Activated CD8-positive, alpha-beta memory T cell treated with anti-CD3 and anti-CD28 coated beads, Interleukin-2, amount 50 U/mL, for 4 hours (primary cell): ENCODE data around the gene PTPN18.
A peak's percentile ranks its signal among the peaks of the same experiment; 100 is the strongest.

Experiments
- DNase-seq: peaks from one replicate; pipeline ENCODE4 v3.0.0-alpha.2; 2020

The PTPN18 gene

DNA sequence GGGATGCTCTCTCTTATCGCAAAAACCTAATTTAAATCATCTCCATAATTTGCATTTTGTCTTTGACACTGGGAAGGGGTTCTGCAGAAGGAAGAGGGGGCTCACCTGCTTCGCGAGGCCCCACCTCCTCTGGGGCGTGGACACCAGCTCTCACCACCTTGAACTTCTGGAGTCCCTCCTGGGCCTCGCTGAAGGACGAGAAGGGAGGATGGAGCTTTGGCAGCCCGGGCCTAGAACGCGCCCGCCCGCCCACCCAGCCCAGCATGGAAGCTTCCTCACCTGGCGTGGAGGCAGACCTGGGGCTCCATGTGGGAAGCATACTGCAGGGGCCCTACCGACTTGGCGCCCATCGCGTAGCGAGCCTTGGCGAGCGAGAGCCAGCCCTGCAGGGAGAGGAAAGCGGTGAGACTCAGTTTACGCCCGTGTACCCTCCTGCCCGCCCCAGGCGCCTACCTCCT is 14.3 kb upstream of the PTPN18 start:
- no peak for DNase-seq

DNA sequence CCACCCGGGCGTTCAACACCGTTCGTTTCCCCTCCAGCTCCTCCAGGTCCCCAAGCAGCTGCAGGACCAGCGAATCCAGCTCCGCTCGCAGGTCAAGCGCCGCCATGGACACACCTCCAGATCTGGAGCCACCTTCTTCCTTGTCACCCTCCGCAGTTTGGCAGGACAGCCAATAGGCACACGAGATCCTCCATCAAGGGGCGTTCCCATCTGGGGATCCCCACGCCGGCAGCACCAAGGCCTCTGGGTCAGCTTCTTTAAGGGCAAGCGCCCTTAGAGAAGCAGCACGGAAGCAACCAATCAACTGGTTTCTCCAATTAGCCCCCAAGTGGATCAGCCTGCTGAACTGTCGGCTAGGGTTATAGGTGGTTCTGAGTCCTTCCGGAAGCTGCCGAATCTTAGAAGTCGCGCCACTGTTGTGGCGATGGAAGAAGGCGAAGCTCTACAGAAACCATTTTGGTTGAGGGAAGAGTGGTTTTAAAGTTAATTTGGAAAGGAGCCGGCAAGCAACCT is 13.8 kb upstream of the PTPN18 start:
- DNase-seq = peak; percentile 78

GRCh38 chr2:130342533-130343275 is 13.2 kb upstream of the PTPN18 start, which contains the start of gene IMP4:
IMP4 (plus strand) TSS chr2:130342897; CDS start chr2:130342933, 36 bp downstream.
- peak; percentile 92 for DNase-seq

DNA sequence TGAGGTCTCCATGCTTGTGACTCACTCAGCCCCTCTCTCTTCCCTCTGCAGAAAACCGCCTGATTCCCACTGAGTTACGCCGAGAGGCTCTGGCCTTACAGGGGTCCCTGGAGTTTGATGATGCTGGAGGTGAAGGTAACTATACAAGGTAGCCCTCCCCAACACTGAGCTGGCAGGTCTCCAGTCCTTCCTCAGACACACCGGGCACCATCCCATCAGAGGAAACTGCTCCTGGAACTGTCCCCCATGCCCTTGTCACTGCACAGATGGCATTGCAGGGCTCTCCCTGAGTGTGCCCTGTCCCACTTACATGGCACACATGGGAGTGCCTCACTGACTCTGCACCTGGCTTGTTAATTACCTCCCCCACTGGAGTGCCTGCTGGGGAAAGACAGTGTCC is 11.3 kb upstream of the PTPN18 start:
- no peak for DNase-seq

- DNase-seq = no peak
These were observed 10.8 kb upstream of the PTPN18 start for GRCh38 chr2:130345091-130345490.

DNA sequence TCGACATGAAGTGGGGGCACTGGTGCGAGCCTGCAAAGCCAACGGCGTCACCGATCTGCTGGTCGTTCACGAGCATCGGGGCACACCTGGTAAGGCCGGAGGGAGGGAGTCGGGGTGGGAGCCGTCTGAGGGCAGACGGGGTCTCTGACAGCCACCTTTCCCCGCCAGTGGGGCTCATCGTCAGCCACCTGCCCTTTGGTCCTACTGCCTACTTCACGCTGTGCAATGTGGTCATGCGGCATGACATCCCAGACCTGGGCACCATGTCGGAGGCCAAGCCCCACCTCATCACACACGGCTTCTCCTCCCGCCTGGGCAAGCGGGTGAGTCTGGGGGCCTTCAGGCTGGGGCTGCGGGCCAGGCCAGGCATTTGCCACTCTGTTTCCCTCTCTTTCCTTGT is 10.2 kb upstream of the PTPN18 start:
- DNase-seq = no peak

GRCh38 chr2:130346041-130346740 is 9.7 kb upstream of the PTPN18 start:
- DNase-seq = no peak

DNA sequence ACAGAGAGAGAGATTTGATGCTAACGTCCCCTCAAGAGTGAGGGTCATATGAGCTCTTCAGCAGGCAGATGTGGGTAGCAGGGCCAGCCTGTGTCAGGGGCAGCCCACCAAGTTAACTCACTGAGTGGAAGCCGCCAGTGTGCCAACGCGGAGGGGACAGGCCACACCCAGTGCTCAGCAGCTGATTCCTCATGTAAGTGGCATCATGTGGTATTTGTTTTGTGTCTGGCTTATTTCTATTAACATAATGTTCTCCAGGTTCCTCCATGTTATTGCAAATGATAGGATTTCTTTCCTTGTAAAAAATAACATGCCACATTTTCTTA is 9.2 kb upstream of the PTPN18 start:
- DNase-seq = no peak

- no peak for DNase-seq
These were observed 8.5 kb upstream of the PTPN18 start for GRCh38 chr2:130347220-130347925.

DNA sequence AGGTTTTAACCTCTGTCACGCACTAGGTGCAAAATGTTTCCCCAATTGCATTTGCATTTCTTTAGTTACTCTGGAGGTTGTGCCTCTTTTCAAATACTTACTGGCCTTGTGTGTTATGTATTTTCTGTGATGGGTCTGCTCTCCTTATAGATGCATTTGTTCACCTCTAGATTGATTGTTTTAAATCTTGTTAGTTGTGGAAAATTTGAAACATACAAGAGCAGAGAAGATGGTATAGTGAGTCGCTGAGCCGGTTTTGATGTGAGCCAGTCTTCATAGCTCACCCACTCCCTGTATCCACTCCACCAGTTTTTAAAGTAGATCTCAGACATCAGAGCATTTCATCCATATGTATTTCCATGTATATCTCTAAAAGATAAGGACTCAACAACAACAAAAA is 6.7 kb upstream of the PTPN18 start:
- DNase-seq = no peak

GRCh38 chr2:130351711-130352110 is 4.1 kb upstream of the PTPN18 start:
- no peak for DNase-seq

GRCh38 chr2:130352237-130352636 is 3.6 kb upstream of the PTPN18 start:
- DNase-seq = no peak

DNA sequence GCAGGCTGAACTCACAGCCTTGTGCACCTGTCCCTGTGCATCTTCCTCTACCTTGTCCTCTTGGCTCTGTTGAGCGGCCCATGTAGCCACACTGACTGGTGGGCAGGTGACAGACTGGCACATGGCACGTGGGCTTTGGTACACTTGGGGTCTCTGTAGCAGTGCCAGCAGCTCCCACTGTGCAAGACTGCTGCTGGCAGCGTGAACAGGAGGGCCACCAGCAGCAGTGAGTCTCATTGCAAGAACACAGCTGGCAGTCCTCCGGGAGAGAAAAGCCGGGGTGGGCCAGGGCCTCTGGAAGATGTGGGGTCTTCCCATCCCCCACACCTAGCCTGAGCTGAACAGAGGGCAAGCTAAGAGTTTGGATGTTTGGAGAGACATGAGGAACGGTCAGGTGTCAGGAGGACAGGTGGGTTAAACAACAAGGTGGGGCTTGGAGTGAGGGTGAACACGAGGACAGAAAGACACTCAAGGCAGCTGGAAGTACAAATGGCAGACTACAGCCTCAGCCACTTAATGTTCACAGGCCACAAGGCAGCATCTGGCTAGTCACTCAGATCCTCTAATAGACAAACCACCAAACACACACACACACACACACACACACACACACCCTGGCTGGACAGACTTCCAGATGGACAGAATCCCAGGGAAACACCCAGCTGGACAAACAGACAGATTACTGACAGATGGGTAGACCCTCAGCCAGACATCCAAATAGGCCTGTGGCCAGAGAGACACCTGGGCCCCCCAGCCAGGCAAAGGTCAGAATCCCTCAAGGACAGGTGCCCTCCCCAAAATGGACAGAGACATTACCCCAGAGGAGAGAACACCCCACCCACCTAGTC is 2.3 kb upstream of the PTPN18 start:
- DNase-seq = no peak

DNA sequence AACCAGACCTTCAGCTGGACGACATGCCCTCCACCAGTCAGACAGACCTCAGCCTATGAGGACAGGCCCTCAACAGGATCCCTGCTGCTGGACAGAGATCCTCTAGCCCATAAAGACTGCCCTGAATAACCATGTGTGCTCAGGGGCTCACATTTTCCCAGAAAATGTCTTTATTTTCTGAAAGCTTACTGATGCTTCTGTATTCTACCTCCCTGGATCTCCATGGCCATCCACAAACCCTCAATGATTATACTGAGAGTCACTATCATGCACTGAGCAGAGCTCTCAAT is 1.8 kb upstream of the PTPN18 start:
- no peak for DNase-seq

- DNase-seq = no peak
These were observed 681 bp upstream of the PTPN18 start for GRCh38 chr2:130355172-130355577.

DNA sequence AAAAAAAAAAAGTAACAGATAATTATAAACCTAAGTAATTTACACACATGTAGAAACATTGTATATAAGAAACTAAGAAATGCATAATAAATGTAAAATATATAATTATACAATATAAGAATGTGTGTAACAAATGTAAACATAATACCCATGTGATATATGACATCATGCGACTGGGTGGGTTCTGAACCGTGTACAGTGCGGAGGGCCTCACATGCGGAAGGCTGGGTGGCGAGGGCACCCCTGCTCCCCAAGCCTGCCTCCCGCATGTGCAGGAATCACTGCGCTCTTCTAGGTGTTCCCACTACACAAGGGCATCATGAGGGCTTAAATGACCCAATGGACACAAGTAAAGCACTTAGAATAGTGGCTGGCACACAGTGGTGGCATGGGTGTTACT is 2.0 kb downstream of the PTPN18 start:
- DNase-seq = no peak

DNA sequence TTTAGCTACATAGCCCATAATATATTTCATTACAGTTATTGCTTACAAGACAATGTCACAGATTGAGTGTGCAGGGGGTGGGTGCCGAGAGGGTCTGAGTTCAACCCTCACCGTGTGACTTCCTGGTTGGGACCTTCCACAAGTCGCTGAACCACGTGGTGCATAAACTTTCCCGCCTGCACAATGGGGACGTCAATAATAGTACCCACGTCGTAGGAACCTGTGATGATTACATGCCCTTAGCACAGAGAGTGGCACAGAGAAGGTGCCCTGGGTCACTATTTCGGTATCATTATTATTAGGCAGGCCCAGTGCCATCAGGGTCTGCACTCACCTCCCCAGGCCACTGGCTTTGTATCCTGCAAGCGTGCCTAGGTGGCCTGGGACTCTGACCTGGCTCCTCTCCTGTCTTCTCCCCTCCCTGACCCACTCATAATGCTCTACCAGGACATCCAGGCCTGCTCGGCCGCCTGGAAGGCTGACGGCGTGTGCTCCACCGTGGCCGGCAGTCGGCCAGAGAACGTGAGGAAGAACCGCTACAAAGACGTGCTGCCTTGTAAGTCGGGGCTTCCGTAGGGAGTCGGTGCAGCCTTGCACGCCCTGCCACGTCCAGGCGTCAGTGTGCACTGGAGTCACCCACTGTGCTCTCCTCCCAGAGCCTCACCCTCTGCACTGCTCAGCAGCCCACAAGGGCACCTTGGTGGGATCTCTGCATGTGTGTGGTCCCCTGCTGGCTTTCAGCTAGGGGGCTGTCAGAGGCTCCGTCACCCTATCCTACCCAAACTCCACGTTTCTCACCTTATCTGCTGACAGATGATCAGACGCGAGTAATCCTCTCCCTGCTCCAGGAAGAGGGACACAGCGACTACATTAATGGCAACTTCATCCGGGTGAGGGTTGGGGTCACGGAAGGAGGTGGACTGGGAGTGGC is 2.8 kb downstream of the PTPN18 start:
- no peak for DNase-seq

DNA sequence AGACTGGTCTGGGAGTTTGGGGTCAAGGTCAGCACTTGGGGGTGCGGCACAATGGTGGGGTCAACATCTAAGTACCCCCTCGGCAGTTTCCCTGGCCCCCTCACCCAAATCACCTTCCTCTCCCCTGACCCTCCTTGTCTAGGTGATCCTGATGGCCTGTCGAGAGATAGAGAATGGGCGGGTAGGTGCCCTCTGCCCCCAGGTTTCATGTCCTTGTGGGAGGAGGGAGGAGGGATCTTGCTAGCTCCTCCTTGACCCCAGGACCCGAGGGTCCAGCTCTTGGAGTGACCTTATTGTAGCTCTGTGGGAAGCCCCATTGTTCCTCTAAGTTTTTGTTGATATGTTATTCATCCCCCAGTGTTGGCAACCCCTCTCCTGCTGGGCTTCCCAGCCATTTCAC is 3.6 kb downstream of the PTPN18 start:
- no peak for DNase-seq

DNA sequence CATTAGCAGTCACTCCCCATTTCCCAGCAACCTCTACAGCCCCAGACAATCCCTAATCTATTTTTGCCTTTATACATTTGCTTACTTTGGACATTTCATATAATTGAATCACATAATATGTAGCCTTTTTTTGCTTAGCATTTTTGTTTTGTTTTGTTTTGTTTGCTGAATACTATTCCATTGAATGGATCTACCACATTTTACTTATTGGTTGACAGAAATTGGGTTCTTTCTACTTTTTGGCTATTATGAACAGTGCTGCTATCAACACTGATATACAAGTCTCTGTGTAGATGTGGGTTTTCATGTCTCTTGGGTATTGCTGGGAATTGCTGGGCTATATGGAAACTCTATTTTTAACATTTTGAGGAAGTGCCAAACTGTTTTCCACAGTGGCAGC is 7.6 kb downstream of the PTPN18 start:
- DNase-seq = no peak

DNA sequence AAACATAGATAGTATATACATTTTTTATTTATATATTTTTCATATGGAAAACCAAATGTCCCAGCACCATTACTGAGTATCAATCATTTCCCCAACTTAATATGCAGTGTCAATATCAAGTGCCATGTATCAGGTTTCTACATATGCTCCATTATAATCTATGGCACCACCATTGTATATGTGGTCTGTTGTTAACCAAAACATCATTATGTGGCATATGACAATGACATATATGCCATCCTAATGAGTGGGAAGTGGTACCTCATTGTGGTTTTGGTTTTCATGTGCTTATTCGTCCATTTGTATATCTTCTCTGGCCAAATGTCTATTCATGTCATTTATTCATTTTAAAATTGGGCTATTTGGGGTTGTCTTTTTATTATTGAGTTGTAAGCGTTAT is 9.2 kb downstream of the PTPN18 start:
- no peak for DNase-seq

DNA sequence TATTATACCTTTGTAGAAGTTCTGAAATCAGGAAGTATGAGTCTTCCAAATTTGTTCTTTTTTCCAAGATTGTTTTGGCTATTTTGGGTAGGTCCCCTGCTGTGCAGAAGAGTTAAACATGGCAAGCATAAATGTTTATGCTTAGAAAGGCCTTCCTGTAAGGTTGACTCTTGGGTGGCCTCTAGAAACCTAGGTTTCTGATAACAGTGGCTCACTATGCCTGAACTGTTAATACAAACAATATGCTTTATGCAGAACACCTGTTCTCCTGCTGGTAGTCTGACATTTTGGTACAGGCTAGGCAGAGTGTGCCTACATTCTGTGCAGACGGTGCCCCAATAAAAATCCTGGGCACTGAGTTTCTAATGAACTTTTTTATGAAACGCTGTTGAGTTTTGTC is 10.1 kb downstream of the PTPN18 start:
- no peak for DNase-seq

DNA sequence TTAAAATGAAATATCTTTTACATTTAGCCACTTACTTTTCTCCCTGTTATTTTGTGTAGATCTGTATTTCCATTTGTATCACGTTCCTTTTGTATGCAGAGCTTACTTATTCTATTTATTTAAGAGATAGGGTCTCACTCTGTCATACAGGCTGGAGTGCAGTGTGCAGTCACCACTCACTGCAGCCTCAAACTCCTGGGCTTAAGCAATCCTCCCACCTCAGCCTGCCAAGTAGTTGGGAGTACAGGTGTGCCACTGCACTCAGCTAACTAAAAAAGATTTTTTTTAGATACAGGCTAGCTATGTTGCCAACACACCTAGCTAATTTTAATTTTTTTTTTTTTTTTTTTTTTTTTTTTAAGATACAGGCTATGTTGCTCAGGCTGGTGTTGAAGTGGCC is 10.9 kb downstream of the PTPN18 start:
- DNase-seq = no peak
